NCI-H2227 (cell line): ENCODE measurements around the gene MRRF.
A peak's percentile ranks its signal among the peaks of the same experiment; 100 is the strongest.

Experiments
- DNase-seq: peaks from one replicate; lab custom pipeline; 2025; ENCODE audit not compliant: unreplicated experiment; lab: John Stamatoyannopoulos, UW

The MRRF gene, protein sequence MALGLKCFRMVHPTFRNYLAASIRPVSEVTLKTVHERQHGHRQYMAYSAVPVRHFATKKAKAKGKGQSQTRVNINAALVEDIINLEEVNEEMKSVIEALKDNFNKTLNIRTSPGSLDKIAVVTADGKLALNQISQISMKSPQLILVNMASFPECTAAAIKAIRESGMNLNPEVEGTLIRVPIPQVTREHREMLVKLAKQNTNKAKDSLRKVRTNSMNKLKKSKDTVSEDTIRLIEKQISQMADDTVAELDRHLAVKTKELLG

GRCh38 chr9:122264360-122265148 is at the start of gene MRRF, which contains the start of gene RBM18:
TSS of gene MRRF (plus strand) at chr9:122264882. CDS start at chr9:122270892, 6,010 bp downstream.
TSS of gene RBM18 (minus strand) at chr9:122264840. CDS start at chr9:122261492, 3,348 bp downstream.
- peak; percentile 90 for DNase-seq

GRCh38 chr9:122215663-122216062 is 49.0 kb upstream of the MRRF start:
- DNase-seq, result no peak

- DNase-seq, result no peak
Measured at GRCh38 chr9:122216138-122216797, 48.4 kb upstream of the MRRF start.

- no peak for DNase-seq
Measured at GRCh38 chr9:122216798-122217418, 47.8 kb upstream of the MRRF start.

- no peak for DNase-seq
Measured at GRCh38 chr9:122217640-122218039, 47.0 kb upstream of the MRRF start.

DNA sequence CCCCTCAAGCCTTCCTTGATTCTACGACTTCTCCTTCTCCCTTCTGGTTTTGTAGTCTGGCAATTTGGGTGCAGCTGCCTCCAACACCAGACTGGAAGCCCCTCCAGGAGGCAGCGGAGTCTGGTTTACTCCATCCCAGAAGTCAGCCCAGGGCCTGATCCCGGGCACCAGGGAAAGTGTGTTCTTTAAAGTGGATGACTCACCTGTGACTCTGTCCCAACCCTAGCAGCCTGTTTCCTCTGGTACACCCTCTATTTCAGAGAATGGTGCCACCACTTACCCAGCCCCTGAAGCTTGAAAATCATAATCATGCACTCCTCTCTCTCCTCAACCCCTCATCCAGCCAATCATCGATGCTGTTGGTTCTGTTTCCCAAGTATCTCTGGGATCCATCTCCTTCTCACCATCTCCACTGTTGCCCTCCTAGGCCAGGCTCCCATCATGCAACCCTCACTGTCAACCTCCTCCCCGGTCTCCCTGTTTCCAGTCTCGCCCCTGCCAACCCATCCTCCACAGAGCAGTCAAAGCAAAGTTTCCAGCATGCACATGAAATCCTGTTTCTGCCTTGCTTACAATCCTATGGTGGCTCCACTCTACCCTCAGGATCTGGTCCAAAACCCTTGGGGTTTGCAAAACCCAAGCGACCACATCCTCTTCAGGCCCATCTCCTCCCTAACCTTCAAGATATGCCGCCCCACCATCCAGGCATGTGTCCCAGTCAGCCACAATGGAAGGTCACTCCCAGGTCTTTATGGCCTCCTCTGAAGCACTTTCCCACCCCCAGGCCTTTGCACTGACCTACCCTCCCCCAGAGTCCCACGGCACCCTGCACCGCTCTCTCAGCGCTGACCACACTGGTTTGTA is 46.4 kb upstream of the MRRF start:
- DNase-seq, result no peak

- DNase-seq, result no peak
Measured at GRCh38 chr9:122218935-122219855, 45.5 kb upstream of the MRRF start.

- no peak for DNase-seq
Measured at GRCh38 chr9:122219856-122220672, 44.6 kb upstream of the MRRF start.

- DNase-seq, result no peak
Measured at GRCh38 chr9:122220673-122221182, 44.0 kb upstream of the MRRF start.

DNA sequence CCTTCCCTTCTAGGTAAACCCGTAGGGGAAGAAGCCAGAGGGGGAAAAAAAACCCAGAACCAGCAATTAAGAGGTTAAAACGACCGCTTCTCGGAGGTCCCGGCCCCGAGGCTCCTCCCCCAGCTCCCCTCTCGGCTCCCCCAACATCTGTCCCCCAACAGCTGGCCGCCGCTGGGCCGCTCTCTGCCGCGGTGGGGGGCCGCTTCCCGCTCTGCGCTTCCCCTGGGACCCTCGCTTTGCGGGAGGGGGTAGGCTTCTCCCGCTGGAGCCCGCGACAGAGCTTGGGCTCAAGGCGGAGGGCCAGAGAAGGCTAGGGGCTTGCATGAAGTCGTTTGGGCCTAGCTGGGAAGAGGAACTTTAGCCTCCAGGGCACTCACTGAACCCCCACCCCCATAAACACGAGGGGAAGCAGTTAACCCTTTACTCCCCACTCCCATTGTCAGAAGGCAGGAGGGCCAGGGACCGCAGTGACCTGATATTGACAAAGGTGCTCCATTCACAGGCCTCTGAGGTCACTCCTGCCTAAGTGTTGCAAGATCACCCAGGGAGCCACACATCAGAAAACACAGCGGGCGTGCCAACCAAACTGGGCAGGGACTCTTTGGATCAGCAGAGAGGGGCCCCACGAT is 43.4 kb upstream of the MRRF start:
- DNase-seq, result no peak

DNA sequence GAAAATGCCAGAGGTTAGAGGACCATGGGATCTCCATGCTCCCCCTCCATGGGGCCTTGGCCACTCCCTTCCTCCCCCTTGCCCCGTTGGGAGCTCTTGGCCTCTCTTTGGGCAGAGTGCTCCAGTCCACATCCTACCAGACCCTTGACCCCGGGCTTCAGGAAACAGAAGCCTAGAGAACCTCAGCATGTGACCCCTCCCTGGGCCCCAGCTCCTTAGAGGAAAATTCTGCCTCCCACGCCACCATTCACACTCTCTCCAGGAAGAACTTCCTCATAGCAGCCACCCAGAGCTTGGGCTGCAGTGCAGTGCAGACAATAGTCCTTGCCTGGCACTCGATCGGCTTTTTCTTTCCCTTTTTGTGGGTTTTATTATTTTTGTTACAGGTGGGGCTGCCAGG is 41.9 kb upstream of the MRRF start:
- no peak for DNase-seq

DNA sequence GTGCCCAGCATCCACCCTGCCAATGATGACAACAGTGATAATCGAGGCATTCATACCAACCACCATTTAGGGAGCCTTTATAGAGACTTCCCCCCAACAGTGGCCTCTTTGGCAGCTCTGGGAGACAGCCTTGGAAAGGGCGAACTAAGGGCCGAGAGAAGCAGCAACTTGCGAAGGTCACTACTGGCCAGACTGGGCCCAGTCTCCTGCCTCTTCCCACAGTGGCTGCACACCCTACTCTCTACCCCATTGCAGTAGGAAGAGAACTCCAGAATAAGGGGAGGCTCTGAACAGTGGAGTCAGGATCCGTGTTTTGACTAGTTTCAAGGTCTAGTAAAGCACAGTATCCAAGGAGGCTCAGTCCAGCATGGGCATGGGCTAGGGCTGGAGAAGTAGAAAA is 41.2 kb upstream of the MRRF start:
- no peak for DNase-seq

DNA sequence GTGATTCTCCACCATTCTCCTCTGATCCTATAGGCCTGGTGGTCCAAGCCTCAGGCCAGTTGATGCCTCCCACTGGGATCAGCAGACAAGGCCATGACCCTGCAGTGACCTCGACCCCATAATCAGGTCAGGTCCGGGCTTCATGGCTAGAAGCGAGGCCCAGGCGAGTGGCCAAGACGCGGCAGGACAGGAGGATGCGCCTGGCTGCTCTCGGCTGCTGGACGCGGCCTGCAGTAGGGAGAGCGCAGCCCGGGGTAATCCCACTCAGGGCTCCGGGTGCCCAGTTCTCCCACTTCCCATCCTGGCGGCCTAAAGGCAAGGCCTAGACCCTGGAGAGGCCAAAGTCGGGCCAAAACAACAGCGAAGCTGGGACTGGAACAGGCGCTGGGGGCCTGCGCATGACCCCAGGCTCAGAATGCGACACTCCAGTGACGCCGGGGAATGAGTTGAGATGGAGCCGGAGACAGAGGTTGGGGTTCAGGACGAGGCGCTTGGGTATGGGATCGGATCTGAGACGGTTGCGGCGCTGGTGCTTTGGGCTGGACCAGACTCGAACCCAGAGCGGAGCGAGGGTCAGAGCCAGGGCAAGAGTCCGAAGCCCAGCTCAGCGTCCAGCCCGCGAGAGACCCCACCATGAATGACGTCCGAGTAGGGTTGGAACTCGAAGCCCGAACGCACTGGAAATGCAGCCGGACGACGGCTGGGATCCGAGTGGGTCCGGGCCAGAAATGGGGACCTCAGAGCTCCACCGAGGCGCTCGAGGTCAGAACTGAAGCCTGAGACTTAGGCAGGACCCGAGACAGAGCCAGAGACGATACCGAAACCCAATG is 39.2 kb upstream of the MRRF start:
- DNase-seq, result no peak

- no peak for DNase-seq
Measured at GRCh38 chr9:122226142-122226757, 38.4 kb upstream of the MRRF start.

DNA sequence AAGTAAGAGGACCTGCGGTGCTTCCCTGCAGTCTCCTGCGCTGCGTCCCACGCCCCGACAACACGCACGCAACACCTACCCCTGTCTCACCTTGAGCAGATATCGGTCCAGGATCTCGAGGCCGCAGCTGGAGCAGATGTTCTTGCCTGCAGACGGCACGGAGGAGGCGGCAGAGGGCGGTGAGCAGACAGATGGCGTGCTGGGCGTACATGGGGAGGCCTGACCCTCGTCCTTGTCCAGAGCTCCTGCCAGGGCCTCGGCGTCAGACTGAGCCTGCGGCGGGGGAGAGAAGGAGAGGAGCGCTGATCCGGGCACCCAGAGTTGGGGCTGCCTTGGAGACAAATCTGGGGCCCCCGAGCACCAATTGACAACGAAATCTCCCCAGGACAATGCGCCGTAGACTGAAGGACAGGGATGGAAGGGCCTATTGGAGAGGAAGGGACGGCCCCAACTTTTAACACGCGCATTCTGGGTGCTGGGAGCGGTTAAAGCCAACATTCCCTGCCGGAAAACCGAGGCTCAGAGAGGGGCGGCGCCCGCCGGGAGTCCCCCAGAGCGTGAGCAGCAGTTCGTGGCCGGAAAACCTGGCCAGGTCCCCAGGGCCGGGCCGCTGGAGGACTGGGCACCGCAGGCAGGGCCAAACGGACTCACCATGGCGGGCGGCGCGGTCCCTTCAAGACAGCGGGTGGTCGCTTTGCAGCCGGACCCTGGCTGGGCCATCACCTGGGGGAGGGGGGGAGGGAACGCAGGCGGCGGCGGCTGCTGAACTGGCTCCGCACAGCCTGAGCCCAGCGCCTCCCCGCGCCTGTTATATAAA is 37.7 kb upstream of the MRRF start:
- DNase-seq, result no peak

- peak; percentile 24 for DNase-seq
Measured at GRCh38 chr9:122227575-122227900, 37.1 kb upstream of the MRRF start.
